K562 (cell line): ENCODE results near the gene FBLN2. TPM values are rescaled to one million over a fixed set of nuclear protein-coding genes. Genes with fewer than 3 reads are reported as not detected.

ENCODE experiments used
- ATAC-seq: fragments of 200-7000 bp; cut with Tn5 transposase; 3 replicates; pipeline ENCODE4 v1.9.1; 2020; ENCODE audit warnings: moderate library complexity
- BruUV-seq: library from RNA; stranded (reverse); fragments of 400-500 nt; replicated peaks from 2 replicates; lab custom pipeline; 2021; lab: Mats Ljungman, UMichigan
- CTCF ChIA-PET: fragments of 300-600 bp; formaldehyde crosslinking; extraction: SDS; loops from one replicate; lab custom pipeline; 2021; ENCODE audit warnings: low intra/inter-chr PET ratio; lab: Yijun Ruan, JAX
- POLR2A ChIA-PET: fragments of 300-600, 350-650 bp; sonication (Branson Sonifier 250); formaldehyde crosslinking; extraction: SDS; loops from one replicate; lab custom pipeline; 2021; ENCODE audit warnings: antibody characterized with exemption, inconsistent platforms; lab: Yijun Ruan, JAX
- DNase-seq, 4 experiments: peaks; one replicate each; pipeline versions ENCODE4 v3.0.0 to v3.0.0-alpha.2; 2011 to 2018; ENCODE audit warnings: low spot score in 3 of 4, mixed read lengths in 3 of 4; ENCODE audit errors: extremely low read depth in 1 of 4
- FAIRE-seq: peaks from 2 replicates; lab custom pipeline; 2011; peaks lifted over from hg19 to GRCh38; lab: Jason Lieb, UNC
- H2AFZ ChIP-seq: 2 replicates; pipeline ENCODE4 v1.6.0; 2011; ENCODE audit warnings: low read depth, low read length, control low read depth, inconsistent platforms
- H3K27ac ChIP-seq: fragments of 200-600 bp; 3 replicates; pipeline ENCODE4 v1.8.0; 2011; ENCODE audit warnings: low read depth, mild to moderate bottlenecking, control low read depth, inconsistent platforms, low read length, moderate library complexity, mixed read lengths; ENCODE audit errors: extremely low read depth
- H3K27me3 ChIP-seq, 2 experiments: fragments of 300-600 bp in 1 of 2; 2 replicates in 1 of 2; 3 replicates in 1 of 2; pipeline versions ENCODE4 v1.6.0 to v1.8.0; 2011; ENCODE audit warnings: inconsistent platforms in 2 of 2, low read length in 2 of 2, mild to moderate bottlenecking in 1 of 2, mixed read lengths in 1 of 2, moderate library complexity in 1 of 2; ENCODE audit not compliant: control insufficient read depth in 2 of 2, insufficient read depth in 2 of 2
- H3K36me3 ChIP-seq: fragments of 300-600 bp; 3 replicates; pipeline ENCODE4 v1.8.0; 2011; ENCODE audit warnings: mild to moderate bottlenecking, low read length, inconsistent platforms; ENCODE audit not compliant: control insufficient read depth, insufficient read depth
- H3K4me1 ChIP-seq, 2 experiments: fragments of 200-600 bp in 1 of 2; replicated peaks in 1 of 2; 2 replicates in 1 of 2; 3 replicates in 1 of 2; pipeline versions ENCODE4 v1.5.1 to v1.8.0; 2011; ENCODE audit warnings: inconsistent platforms in 2 of 2, low read length in 2 of 2, mild to moderate bottlenecking in 1 of 2, mixed read lengths in 1 of 2, moderate library complexity in 1 of 2; ENCODE audit not compliant: control insufficient read depth in 2 of 2, insufficient read depth in 2 of 2
- H3K4me2 ChIP-seq: 2 replicates; pipeline ENCODE4 v1.6.1; 2011; ENCODE audit warnings: low read length, control low read depth, inconsistent platforms, mixed read lengths; ENCODE audit not compliant: insufficient read depth
- H3K4me3 ChIP-seq: fragments of 200-600 bp; sonication (generic), shearing (Covaris generic); 2 replicates; pipeline ENCODE4 v1.5.1; 2016; ENCODE audit warnings: control low read depth, inconsistent platforms
- H3K79me2 ChIP-seq: fragments of 200-600 bp; 3 replicates; pipeline ENCODE4 v1.8.0; 2011; ENCODE audit warnings: low read length, inconsistent platforms; ENCODE audit not compliant: control insufficient read depth, insufficient read depth
- H3K9ac ChIP-seq, 2 experiments: 2 replicates each; pipeline versions ENCODE4 v1.6.0 to v1.6.1; 2011; ENCODE audit warnings: low read depth in 2 of 2, low read length in 2 of 2, control low read depth in 1 of 2, inconsistent platforms in 1 of 2, mild to moderate bottlenecking in 1 of 2, mixed read lengths in 1 of 2; ENCODE audit not compliant: insufficient read depth in 1 of 2
- H3K9me1 ChIP-seq: one replicate; pipeline ENCODE4 v1.6.0; 2011; ENCODE audit warnings: inconsistent platforms, mild to moderate bottlenecking, low read length, moderate library complexity; ENCODE audit not compliant: control insufficient read depth, insufficient read depth
- H3K9me3 ChIP-seq: replicated peaks from 2 replicates; pipeline ENCODE4 v1.5.1; 2011; ENCODE audit warnings: low read depth, low read length, inconsistent platforms; ENCODE audit not compliant: control insufficient read depth, insufficient read depth
- H4K20me1 ChIP-seq: replicated peaks from 2 replicates; pipeline ENCODE4 v1.6.1; 2011; ENCODE audit warnings: low read length, inconsistent platforms, mixed read lengths; ENCODE audit not compliant: control insufficient read depth, insufficient read depth
- CAMTA2 ChIP-seq: fragments of 250-450 bp; sonication (Bioruptor Pico); conservative IDR thresholded peaks from 2 replicates; pipeline ENCODE4 v1.5.1; 2022
- CHCHD3 ChIP-seq: fragments of 250-450 bp; sonication (Bioruptor Pico); IDR thresholded peaks from 2 replicates; pipeline ENCODE4 v2.1.2; 2022; ENCODE audit warnings: mild to moderate bottlenecking
- KDM5B ChIP-seq: fragments of 200-600 bp; sonication (generic); IDR thresholded peaks from 2 replicates; pipeline ENCODE4 v1.6.1; 2012; ENCODE audit warnings: low read depth, mild to moderate bottlenecking, moderate library complexity, low read length, control low read depth, inconsistent platforms; ENCODE audit not compliant: insufficient replicate concordance
- NCOA4 ChIP-seq: fragments of 450-650 bp; IDR thresholded peaks from 2 replicates; pipeline ENCODE4 v1.6.1; 2018; ENCODE audit warnings: mild to moderate bottlenecking; ENCODE audit not compliant: partially characterized antibody
- OTX1 ChIP-seq: fragments of 450-650 bp; formaldehyde crosslinking; IDR thresholded peaks from 2 replicates; pipeline ENCODE4 v1.4.0; 2022; ENCODE audit warnings: mild to moderate bottlenecking
- SIN3B ChIP-seq: fragments of 450-650 bp; IDR thresholded peaks from 2 replicates; pipeline ENCODE4 v1.6.1; 2017; ENCODE audit warnings: low read depth, mild to moderate bottlenecking, moderate library complexity
- SNRNP70 ChIP-seq: fragments of 200-400 bp; formaldehyde crosslinking; optimal IDR thresholded peaks from 2 replicates; pipeline ENCODE3; 2017; ENCODE audit warnings: low read depth, low read length
- TSC22D4 ChIP-seq: fragments of 450-650 bp; IDR thresholded peaks from 2 replicates; pipeline ENCODE4 v1.6.1; 2016; ENCODE audit warnings: missing genetic modification characterization, missing biosample characterization, control low read depth
- ZNF239 ChIP-seq: fragments of 250-450 bp; sonication (Bioruptor Pico); IDR thresholded peaks from 2 replicates; pipeline ENCODE4 v1.4.0; 2020; ENCODE audit warnings: mild to moderate bottlenecking
- ZNF253 ChIP-seq: fragments of 250-450 bp; sonication (Bioruptor Pico); conservative IDR thresholded peaks from 2 replicates; pipeline ENCODE4 v1.6.1; 2021; ENCODE audit warnings: mild to moderate bottlenecking
- ZNF280B ChIP-seq: fragments of 250-450 bp; sonication (Bioruptor Pico); IDR thresholded peaks from 2 replicates; pipeline ENCODE4 v1.5.1; 2021; ENCODE audit warnings: mild to moderate bottlenecking
- ZNF436 ChIP-seq: fragments of 250-450, 450-650 bp; sonication (Bioruptor Pico); formaldehyde crosslinking; IDR thresholded peaks from 2 replicates; pipeline ENCODE4 v1.7.0; 2020; ENCODE audit warnings: mild to moderate bottlenecking
- ZNF707 ChIP-seq: fragments of 250-450 bp; sonication (Bioruptor Pico); conservative IDR thresholded peaks from 2 replicates; pipeline ENCODE4 v1.8.0; 2022; ENCODE audit warnings: inconsistent platforms, mild to moderate bottlenecking, moderate library complexity
- WGBS: fragments of 100-300 bp; shearing (Covaris generic); methylation state at CpG from one replicate; pipeline ENCODE4 v1.1.6; 2016; ENCODE audit warnings: low coverage, mixed read lengths; ENCODE audit not compliant: insufficient coverage; ENCODE audit errors: missing lambda C conversion rate; 5-methylcytosine and 5-hydroxymethylcytosine counted together
- in situ Hi-C: fragments of 300-500 bp; cut with MboI; formaldehyde crosslinking; loops from 4 replicates; pipeline ENCODE4 v1.15.0; 2018; ENCODE audit warnings: inconsistent platforms, mixed read lengths
- intact Hi-C: fragments of 100-400 bp; cut with micrococcal nuclease; formaldehyde crosslinking; loops from 2 replicates; pipeline ENCODE4 v1.14.2; 2022
- polyA plus RNA-seq, 8 experiments: library from polyadenylated mRNA; depleted of rRNA in 4 of 8; stranded (reverse) in 5 of 8; unstranded in 3 of 8; fragments of >200 nt; fragmentation: Nextera tagmentation in 2 of 8; fragmentation: Illumina TruSeq in 1 of 8; extraction: Ambion mirVana in 2 of 8; extraction: Trizol in 1 of 8; gene quantifications; 2 replicates each; pipeline versions ENCODE4 v1.2.1 to v1.2.3, GENCODE V29; 2011 to 2014; ENCODE audit warnings: inconsistent platforms in 1 of 8, missing spikeins in 1 of 8
- total RNA-seq, 7 experiments: library from RNA; depleted of rRNA in 6 of 7; stranded (reverse); fragments of >200 nt in 6 of 7; fragmentation: Illumina TruSeq in 2 of 7; extraction: Trizol in 2 of 7; gene quantifications; 2 replicates each; pipeline versions ENCODE4 v1.2.1 to v1.2.3, GENCODE V29; 2011 to 2021; ENCODE audit warnings: low replicate concordance in 1 of 7
- TF ChIP-seq, protein P1 (sequence below): fragments of 250-450 bp; sonication (Bioruptor Pico); IDR thresholded peaks from 2 replicates; pipeline ENCODE4 v1.8.0; 2021; ENCODE audit warnings: borderline replicate concordance, mild to moderate bottlenecking, moderate library complexity; ENCODE audit not compliant: poor library complexity, severe bottlenecking

The FBLN2 gene
- total and polyA plus RNA-seq, 9 of the 15 experiments (the other 6 are each of a cell fraction or from before 2014, with no cell fraction given) = 0.03 to 0.10 (median 0.04) TPM; not detected in 6

GRCh38 chr3:13620776-13621365 lies 71.9 kb downstream of the FBLN2 start:
- ChIA-PET POLR2A (no interaction called here), CTCF (no interaction called here)
- H4K20me1 ChIP-seq = peaks cover 11% of the 10 kb centered on the region; the same call in 1 of the 2 replicates
- no TSS peak for BruUV-seq
- H3K27me3 ChIP-seq = peaks cover 38 to 68% of the 10 kb centered on the region in 2 experiments
- WGBS = 2% methylated on average over 12 of the region's 12 CpGs
- H3K36me3 ChIP-seq = no peaks in the 10 kb centered on the region
- H3K79me2 ChIP-seq = no peaks in the 10 kb centered on the region
- in situ Hi-C loops (no loop called here), intact Hi-C loops (no loop called here)
- peaks cover 0 to 10% of the 10 kb centered on the region in 2 experiments; a peak in 1 of 5 replicates for H3K4me1 ChIP-seq
- no peak overlapping the region for H3K4me3 ChIP-seq
- peaks cover 7% of the 10 kb centered on the region for H3K9me1 ChIP-seq
- no peak overlapping the region for H2AFZ ChIP-seq
- H3K27ac ChIP-seq = no peak overlapping the region
- H3K9me3 ChIP-seq = no peaks in the 10 kb centered on the region
- FAIRE-seq (no peak), DNase-seq (no peak), ATAC-seq (no peak)
- no peak overlapping the region for H3K9ac ChIP-seq
- no peak overlapping the region for H3K4me2 ChIP-seq
- TF ChIP-seq ZNF280B (CRISPR knock-in tag) (no peak), KDM5B (no peak), CHCHD3 (no peak), ZNF436 (CRISPR knock-in tag) (no peak), SNRNP70 (no peak), NCOA4 (no peak), SIN3B (no peak), TSC22D4 (tag) (no peak), ZNF707 (CRISPR knock-in tag) (no peak), CAMTA2 (CRISPR knock-in tag) (no peak), ZNF253 (CRISPR knock-in tag) (no peak), ZNF239 (no peak), OTX1 (CRISPR knock-in tag) (no peak)
- TF ChIP-seq, protein P1, sequence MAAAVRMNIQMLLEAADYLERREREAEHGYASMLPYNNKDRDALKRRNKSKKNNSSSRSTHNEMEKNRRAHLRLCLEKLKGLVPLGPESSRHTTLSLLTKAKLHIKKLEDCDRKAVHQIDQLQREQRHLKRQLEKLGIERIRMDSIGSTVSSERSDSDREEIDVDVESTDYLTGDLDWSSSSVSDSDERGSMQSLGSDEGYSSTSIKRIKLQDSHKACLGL (CRISPR knock-in tag) = no peak
